Astrocyte of the cerebellum (primary cell): ENCODE results near the gene RIC8B.
A peak's percentile ranks its signal among the peaks of the same experiment; 100 is the strongest.
"Not testable (repeated sequence)": the region's sequence is repeated elsewhere in the genome, so short reads cannot be mapped to it uniquely, and the experiment has no call there.

Source experiments
- DNase-seq: peaks from one replicate; pipeline ENCODE4 v3.0.0-alpha.2; 2011; ENCODE audit warnings: low read depth
- H3K4me3 ChIP-seq: 2 replicates; pipeline ENCODE4 v1.5.1; 2011; ENCODE audit warnings: mild to moderate bottlenecking, low read depth, low read length, moderate library complexity
- in situ Hi-C: cut with HindIII; loops from 2 replicates; pipeline ENCODE4 v1.10.0; 2017; ENCODE audit warnings: low sequenced_read_pairs
- TF ChIP-seq, protein P1 (sequence below): IDR thresholded peaks from 2 replicates; pipeline ENCODE4 v1.5.1; 2012; ENCODE audit warnings: low read length, low read depth, moderate library complexity, mild to moderate bottlenecking; ENCODE audit errors: missing control alignments

Gene RIC8B

DNA sequence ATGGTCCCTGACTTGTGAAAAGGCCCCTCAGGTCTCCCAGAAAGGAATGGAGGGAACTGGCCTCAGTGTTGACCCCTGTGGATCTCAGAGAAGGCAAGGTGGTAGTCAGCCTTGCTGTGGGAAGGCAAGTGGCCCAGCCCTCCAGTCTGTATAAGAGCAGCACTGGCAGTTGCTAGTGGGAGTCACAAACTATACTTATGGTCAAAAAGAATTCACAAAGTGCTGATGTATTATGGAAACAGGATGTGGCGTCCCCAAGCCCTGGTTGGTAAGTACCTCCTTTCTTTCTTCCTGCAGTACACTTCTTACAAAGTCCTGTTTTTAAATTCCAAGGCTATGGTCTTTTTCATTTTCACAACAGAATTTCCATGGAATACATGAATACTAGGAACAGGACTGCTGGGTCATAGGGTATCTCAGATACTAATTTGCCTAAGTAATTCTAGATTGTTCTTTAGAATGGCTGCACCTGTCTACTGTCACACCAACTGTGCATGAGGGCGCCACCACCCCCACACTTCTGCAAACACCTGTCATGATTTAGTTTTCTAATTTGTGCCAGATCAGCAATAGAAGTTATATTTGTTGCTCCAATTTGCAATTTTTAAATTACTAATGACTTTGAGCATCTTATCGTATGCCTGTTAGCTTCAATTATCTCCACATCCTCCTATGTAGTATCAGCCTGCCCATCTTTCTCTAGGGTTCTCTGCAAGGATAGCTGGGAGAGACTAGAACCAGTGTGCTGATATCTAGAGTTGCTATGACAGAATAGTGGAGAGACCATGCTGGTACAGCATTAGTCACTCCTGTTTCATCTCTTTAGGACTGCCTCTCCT is 140.5 kb downstream of the RIC8B start:
- DNase-seq = no peak
- TF ChIP-seq, protein P1, sequence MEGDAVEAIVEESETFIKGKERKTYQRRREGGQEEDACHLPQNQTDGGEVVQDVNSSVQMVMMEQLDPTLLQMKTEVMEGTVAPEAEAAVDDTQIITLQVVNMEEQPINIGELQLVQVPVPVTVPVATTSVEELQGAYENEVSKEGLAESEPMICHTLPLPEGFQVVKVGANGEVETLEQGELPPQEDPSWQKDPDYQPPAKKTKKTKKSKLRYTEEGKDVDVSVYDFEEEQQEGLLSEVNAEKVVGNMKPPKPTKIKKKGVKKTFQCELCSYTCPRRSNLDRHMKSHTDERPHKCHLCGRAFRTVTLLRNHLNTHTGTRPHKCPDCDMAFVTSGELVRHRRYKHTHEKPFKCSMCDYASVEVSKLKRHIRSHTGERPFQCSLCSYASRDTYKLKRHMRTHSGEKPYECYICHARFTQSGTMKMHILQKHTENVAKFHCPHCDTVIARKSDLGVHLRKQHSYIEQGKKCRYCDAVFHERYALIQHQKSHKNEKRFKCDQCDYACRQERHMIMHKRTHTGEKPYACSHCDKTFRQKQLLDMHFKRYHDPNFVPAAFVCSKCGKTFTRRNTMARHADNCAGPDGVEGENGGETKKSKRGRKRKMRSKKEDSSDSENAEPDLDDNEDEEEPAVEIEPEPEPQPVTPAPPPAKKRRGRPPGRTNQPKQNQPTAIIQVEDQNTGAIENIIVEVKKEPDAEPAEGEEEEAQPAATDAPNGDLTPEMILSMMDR = no peak
- in situ Hi-C loops = no loop called here
- no peak overlapping the region for H3K4me3 ChIP-seq

DNA sequence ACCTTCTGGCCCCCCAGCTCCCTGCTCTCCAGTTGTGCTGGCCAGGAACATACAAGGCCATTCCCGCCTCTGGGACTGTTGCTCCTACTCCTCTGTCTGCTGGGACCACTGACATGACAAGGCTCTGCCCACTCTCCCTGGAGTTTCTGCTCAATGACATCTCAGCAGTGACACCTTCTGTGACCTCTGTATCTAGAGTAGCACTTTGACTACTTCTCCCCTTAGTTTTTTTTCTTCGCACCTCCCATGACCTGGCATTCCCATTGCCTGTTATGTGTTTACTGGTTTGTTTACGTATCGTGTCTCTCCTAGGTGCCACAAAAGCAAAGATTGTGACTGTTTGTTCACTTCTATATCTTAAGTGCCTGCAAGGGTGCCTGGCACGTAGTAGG is 141.1 kb downstream of the RIC8B start:
- no peak for DNase-seq
- in situ Hi-C loops = no loop called here
- H3K4me3 ChIP-seq = no peak overlapping the region
- TF ChIP-seq, protein P1 = no peak

- in situ Hi-C loops = no loop called here
- TF ChIP-seq, protein P1 = no peak
- no peak for DNase-seq
- H3K4me3 ChIP-seq = no peak overlapping the region
These were observed 143.0 kb downstream of the RIC8B start for GRCh38 chr12:106917503-106917902.

- peak; percentile 12 for DNase-seq
- H3K4me3 ChIP-seq = no peak overlapping the region
- TF ChIP-seq, protein P1 = peak; percentile 76
- in situ Hi-C loops = no loop called here
These were observed 144.3 kb downstream of the RIC8B start for GRCh38 chr12:106918746-106919145.

GRCh38 chr12:106919910-106920544 is 145.5 kb downstream of the RIC8B start:
- no peak overlapping the region for H3K4me3 ChIP-seq
- in situ Hi-C loops = loop anchor here (5.0 kb wide), 1 partner anchor 538 kb away; no protein-coding TSS in a partner anchor
- DNase-seq = peak; percentile 49
- TF ChIP-seq, protein P1 = peak; percentile 62

DNA sequence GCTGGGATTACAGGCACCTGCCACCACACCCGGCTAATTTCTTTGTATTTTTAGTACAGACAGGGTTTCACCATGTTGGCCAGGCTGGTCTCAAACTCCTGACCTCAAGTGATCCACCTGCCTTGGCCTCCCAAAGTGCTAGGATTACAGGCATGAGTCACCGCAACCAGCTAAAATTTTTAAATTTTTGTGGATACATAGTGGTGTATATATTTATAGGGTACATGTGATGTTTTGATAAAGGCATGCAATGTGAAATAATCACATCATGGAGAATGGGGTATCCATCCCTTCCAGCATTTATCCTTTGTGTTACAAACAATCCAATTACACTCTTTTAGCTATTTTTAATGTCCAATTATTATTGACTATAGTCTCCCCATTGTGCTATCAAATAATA is 147.5 kb downstream of the RIC8B start:
- DNase-seq, H3K4me3 ChIP-seq: not testable (repeated sequence)
- in situ Hi-C loops = loop anchor here (5.0 kb wide), 1 partner anchor 540 kb away; no protein-coding TSS in a partner anchor

- in situ Hi-C loops = loop anchor here (5.0 kb wide), 1 partner anchor 541 kb away; no protein-coding TSS in a partner anchor
- not testable (repeated sequence) for DNase-seq, H3K4me3 ChIP-seq
These were observed 149.1 kb downstream of the RIC8B start for GRCh38 chr12:106923594-106923993.
